ENCODE data around the gene SYNC. TPM values are rescaled to one million over a fixed set of nuclear protein-coding genes. Genes with fewer than 3 reads are reported as not detected.
"Not testable (repeated sequence)": the region's sequence is repeated elsewhere in the genome, so short reads cannot be mapped to it uniquely, and the experiment has no call there.

The SYNC gene
- total and polyA plus RNA-seq, 2 experiments from 2014 or later = 6.8 to 9.0 TPM

DNA sequence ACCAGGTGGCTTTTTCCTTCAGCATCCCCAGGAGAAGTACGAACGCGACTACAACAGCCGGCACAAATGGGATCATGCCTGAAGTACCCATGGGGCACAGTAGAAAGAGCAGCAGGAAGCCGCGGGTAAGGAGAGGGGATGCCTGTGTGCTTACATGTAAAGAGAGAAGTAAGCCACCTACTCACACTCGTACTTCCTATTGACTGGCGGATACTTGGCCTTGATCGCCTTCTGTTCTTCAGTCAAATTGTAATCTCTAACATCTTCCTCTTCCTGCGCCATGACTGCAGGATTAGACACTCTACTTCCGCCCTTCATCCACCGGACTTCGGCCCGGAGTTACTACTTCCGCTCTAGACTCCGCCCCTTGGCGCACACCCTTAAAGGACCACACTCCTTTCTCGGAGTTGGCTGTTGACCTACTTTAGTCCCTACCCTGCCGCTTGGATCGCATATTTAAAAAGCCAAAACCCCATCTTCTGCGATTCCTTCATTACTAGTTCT, 52.3 kb downstream of the SYNC start, which contains the start of gene ZBTB8OS:
TSS of gene ZBTB8OS (minus strand) at position 303 of the 504 bp plus-strand sequence. CDS start at position 282, 21 bp downstream.
- Histone ChIP-seq H3K79me2 (peaks cover 80% of the 10 kb centered on the region), H2AFZ (peak within 1 kb of the TSS; percentile 93), H3K36me3 (replicated peaks; ENCODE audit: insufficient read depth, low read depth) (peaks cover 4% of the 10 kb centered on the region), H3K27ac (peak within 1 kb of the TSS; percentile 99), H4K20me1 (ENCODE audit: insufficient read depth, poor library complexity, severe bottlenecking) (peaks cover 22% of the 10 kb centered on the region), H3K4me2 (peak within 1 kb of the TSS; percentile 90), H3K9me2 (replicated peaks; ENCODE audit: insufficient read depth) (no peaks in the 10 kb centered on the region), H3K27me3 (no peaks in the 10 kb centered on the region), H3K4me1 (ENCODE audit: insufficient read depth) (peaks cover 19% of the 10 kb centered on the region), H3K4me3 (peak within 1 kb of the TSS; percentile 76), H3K9me3 (ENCODE audit: low read depth) (no peaks in the 10 kb centered on the region)
- peak; percentile 96 for DNase-seq (ENCODE audit: low spot score)
- no peak for TF ChIP-seq EZH2phosphoT487 (IDR thresholded peaks at IDR 0.05; ENCODE audit: low read depth, severe bottlenecking, unreplicated experiment)
- TF ChIP-seq, protein P1, sequence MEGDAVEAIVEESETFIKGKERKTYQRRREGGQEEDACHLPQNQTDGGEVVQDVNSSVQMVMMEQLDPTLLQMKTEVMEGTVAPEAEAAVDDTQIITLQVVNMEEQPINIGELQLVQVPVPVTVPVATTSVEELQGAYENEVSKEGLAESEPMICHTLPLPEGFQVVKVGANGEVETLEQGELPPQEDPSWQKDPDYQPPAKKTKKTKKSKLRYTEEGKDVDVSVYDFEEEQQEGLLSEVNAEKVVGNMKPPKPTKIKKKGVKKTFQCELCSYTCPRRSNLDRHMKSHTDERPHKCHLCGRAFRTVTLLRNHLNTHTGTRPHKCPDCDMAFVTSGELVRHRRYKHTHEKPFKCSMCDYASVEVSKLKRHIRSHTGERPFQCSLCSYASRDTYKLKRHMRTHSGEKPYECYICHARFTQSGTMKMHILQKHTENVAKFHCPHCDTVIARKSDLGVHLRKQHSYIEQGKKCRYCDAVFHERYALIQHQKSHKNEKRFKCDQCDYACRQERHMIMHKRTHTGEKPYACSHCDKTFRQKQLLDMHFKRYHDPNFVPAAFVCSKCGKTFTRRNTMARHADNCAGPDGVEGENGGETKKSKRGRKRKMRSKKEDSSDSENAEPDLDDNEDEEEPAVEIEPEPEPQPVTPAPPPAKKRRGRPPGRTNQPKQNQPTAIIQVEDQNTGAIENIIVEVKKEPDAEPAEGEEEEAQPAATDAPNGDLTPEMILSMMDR (IDR thresholded peaks at IDR 0.05; ENCODE audit: poor library complexity) = no peak
- no peak for TF ChIP-seq EZH2 (IDR thresholded peaks at IDR 0.05; ENCODE audit: borderline replicate concordance)
- WGBS (ENCODE audit: low lambda C conversion rate, missing lambda C conversion rate) = under 1% methylated on average over 21 of the region's 21 CpGs

DNA sequence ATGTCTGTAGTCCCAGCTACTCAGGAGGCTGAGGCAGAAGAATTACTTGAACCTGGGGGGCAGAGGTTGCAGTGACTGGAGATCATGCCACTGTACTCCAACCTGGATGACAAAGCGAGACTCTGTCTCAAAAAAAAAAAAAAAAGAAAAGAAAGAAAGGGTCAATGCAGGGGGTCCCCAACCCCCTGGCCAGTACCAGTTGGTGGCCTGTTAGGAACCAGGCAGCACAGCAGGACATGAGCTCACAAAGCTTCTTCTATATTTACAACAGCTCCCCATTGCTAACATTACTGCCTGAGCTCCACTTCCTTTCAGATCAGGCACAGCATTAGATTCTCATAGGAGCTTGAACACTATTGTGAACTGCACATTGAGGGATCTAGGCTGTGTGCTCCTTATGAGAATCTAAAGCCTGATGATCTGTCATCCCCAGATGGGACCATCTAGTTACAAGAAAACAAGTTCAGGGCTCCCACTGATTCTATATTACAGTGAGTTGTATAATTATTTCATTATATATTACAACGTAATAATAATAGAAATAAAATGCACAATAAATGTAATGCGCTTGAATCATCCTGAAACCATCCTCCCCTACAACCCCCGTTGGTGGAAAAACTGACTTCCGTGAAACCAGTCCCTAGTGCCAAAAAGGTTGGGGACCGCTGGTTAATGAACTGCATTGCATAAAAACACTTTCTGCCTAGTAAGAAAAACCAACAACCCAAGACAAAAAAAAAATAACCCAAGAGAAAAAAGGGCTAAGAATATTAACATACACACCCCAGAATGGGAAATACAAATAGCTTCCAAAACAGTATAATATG, 55.0 kb downstream of the SYNC start:
- no peak overlapping the region for H3K4me2 ChIP-seq
- TF ChIP-seq, protein P1 (IDR thresholded peaks at IDR 0.05; ENCODE audit: poor library complexity) = no peak
- TF ChIP-seq EZH2 (IDR thresholded peaks at IDR 0.05; ENCODE audit: borderline replicate concordance) (no peak), EZH2phosphoT487 (IDR thresholded peaks at IDR 0.05; ENCODE audit: low read depth, severe bottlenecking, unreplicated experiment) (no peak)

DNA sequence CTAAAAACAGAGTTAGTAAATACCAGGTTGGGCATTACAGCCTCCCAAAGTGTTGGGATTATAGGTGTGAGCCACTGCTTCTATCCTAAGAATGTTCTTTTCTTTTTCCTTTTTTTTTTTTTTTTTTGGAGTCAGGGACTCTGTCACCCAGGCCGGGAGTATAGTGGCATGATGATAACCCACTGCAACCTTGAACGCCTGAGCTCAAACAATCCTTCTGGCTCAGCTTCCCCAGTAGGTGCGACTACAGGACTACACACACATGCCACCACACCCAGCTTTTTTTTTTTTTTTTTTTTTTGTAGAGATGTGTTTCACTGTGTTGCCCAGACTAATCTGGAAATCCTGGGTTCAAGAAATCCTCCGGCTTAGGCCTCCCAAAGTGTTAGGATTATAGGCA, 58.1 kb downstream of the SYNC start:
- no peak for TF ChIP-seq EZH2 (IDR thresholded peaks at IDR 0.05; ENCODE audit: borderline replicate concordance)
- TF ChIP-seq, protein P1 (IDR thresholded peaks at IDR 0.05; ENCODE audit: poor library complexity) = no peak
- no peak for TF ChIP-seq EZH2phosphoT487 (IDR thresholded peaks at IDR 0.05; ENCODE audit: low read depth, severe bottlenecking, unreplicated experiment)
- no peaks in the 10 kb centered on the region for H3K9me3 ChIP-seq (ENCODE audit: low read depth)
- H3K36me3 ChIP-seq (replicated peaks; ENCODE audit: insufficient read depth, low read depth) = no peaks in the 10 kb centered on the region
- no peak for DNase-seq (ENCODE audit: low spot score)
- H3K4me3 ChIP-seq = no peak overlapping the region
- H3K27me3 ChIP-seq = no peaks in the 10 kb centered on the region
- H3K4me1 ChIP-seq (ENCODE audit: insufficient read depth) = no peaks in the 10 kb centered on the region
- H2AFZ ChIP-seq = no peak overlapping the region
- H3K9me2 ChIP-seq (replicated peaks; ENCODE audit: insufficient read depth) = no peaks in the 10 kb centered on the region
- no peak overlapping the region for H3K27ac ChIP-seq
- peaks cover 2% of the 10 kb centered on the region for H4K20me1 ChIP-seq (ENCODE audit: insufficient read depth, poor library complexity, severe bottlenecking)
- no peak overlapping the region for H3K4me2 ChIP-seq
- WGBS (ENCODE audit: low lambda C conversion rate, missing lambda C conversion rate) = 60% methylated on average over 4 of the region's 4 CpGs
- H3K79me2 ChIP-seq = peaks cover 74% of the 10 kb centered on the region

More for the DNA sequence above, 55.0 kb downstream of the SYNC start:
- Histone ChIP-seq H3K27ac (no peak overlapping the region), H3K79me2 (peaks cover 71% of the 10 kb centered on the region), H3K9me2 (replicated peaks; ENCODE audit: insufficient read depth) (no peaks in the 10 kb centered on the region), H3K36me3 (replicated peaks; ENCODE audit: insufficient read depth, low read depth) (peaks cover 4% of the 10 kb centered on the region), H3K4me3 (no peak overlapping the region), H4K20me1 (ENCODE audit: insufficient read depth, poor library complexity, severe bottlenecking) (peaks cover 2% of the 10 kb centered on the region), H3K9me3 (ENCODE audit: low read depth) (no peaks in the 10 kb centered on the region), H3K4me1 (ENCODE audit: insufficient read depth) (peaks cover 9% of the 10 kb centered on the region), H2AFZ (no peak overlapping the region), H3K27me3 (no peaks in the 10 kb centered on the region)
- WGBS (ENCODE audit: low lambda C conversion rate, missing lambda C conversion rate) = 94% methylated on average over 6 of the region's 6 CpGs
- DNase-seq (ENCODE audit: low spot score) = no peak

DNA sequence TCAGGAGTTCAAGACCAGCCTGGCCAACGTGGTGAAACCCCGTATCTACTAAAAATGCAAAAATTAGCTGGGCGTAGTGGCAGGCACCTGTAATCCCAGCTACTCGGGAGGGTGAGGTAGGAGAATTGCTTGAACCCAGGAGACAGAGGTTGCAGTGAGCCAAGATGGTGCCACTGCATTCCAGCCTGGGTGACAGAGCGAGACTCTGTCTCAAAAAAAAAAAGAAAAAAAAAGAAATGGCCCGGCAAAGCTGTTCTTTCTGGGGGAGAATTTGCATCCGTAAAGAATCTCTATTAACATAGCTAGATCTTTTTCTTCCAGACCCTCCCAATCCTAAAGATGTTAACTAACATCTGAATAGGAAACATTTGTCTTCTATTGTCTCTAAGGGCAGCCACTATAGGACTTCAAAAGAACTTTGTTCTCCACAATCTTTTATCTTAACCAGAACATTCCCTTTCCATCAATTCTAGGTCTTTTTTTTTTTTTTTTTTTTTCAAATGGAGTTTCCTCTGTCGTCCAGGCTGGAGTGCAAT, 60.2 kb downstream of the SYNC start:
- not testable (repeated sequence) for H3K4me1 ChIP-seq (ENCODE audit: insufficient read depth); H4K20me1 ChIP-seq (ENCODE audit: insufficient read depth, poor library complexity, severe bottlenecking); H3K27me3 ChIP-seq; H3K9me3 ChIP-seq (ENCODE audit: low read depth); H3K36me3 ChIP-seq (replicated peaks; ENCODE audit: insufficient read depth, low read depth); H3K27ac ChIP-seq; H3K4me3 ChIP-seq; H3K4me2 ChIP-seq; H3K9me2 ChIP-seq (replicated peaks; ENCODE audit: insufficient read depth); H2AFZ ChIP-seq; DNase-seq (ENCODE audit: low spot score)
- H3K79me2 ChIP-seq = peaks cover 74% of the 10 kb centered on the region
- WGBS (ENCODE audit: low lambda C conversion rate, missing lambda C conversion rate) = 77% methylated on average over 8 of the region's 8 CpGs
